Nephron (organoid): ENCODE results near the gene ATP1A2.

Source experiments
- H3K27ac Mint-ChIP-seq, 3 experiments: 2 replicates each; pipeline ENCODE4 v1.8.0; 2020; ENCODE audit warnings: mixed read lengths in 3 of 3, mild to moderate bottlenecking in 2 of 3, moderate library complexity in 1 of 3
- H3K27me3 Mint-ChIP-seq: 2 replicates; pipeline ENCODE4 v1.8.0; 2021; ENCODE audit warnings: low read depth, mild to moderate bottlenecking, moderate library complexity, mixed read lengths
- H3K36me3 Mint-ChIP-seq: 2 replicates; pipeline ENCODE4 v1.8.0; 2020; ENCODE audit warnings: low read depth, mixed read lengths
- H3K4me1 Mint-ChIP-seq: 2 replicates; pipeline ENCODE4 v1.8.0; 2020; ENCODE audit warnings: mixed read lengths
- H3K4me3 Mint-ChIP-seq, 3 experiments: 2 replicates each; pipeline ENCODE4 v1.8.0; 2020; ENCODE audit warnings: mild to moderate bottlenecking in 3 of 3, mixed read lengths in 3 of 3, moderate library complexity in 2 of 3
- H3K9me3 Mint-ChIP-seq: 2 replicates; pipeline ENCODE4 v1.8.0; 2020; ENCODE audit warnings: mixed read lengths
- CTCF ChIP-seq, 3 experiments: fragments of 200-600 bp; sonication (generic); IDR thresholded peaks; one replicate each; pipeline ENCODE4 v1.5.0; 2021; ENCODE audit warnings: antibody characterized with exemption in 3 of 3; ENCODE audit not compliant: unreplicated experiment in 3 of 3

ATP1A2 gene

GRCh38 chr1:160168016-160168415 lies 52.5 kb downstream of the ATP1A2 start:
- no peak overlapping the region for H3K4me3 Mint-ChIP-seq
- peaks cover 30% of the 10 kb centered on the region for H3K4me1 Mint-ChIP-seq
- H3K27me3 Mint-ChIP-seq: peaks cover 20% of the 10 kb centered on the region
- H3K27ac Mint-ChIP-seq: peak overlapping the region; percentile 18 to 59 (median 34)
- TF ChIP-seq CTCF (IDR thresholded peaks at IDR 0.05; ENCODE audit: unreplicated experiment in 3 of 3): no peak
- H3K36me3 Mint-ChIP-seq: no peaks in the 10 kb centered on the region
- no peaks in the 10 kb centered on the region for H3K9me3 Mint-ChIP-seq

- peak overlapping the region; percentile 58 to 82 (median 82) for H3K27ac Mint-ChIP-seq
- no peak for TF ChIP-seq CTCF (IDR thresholded peaks at IDR 0.05; ENCODE audit: unreplicated experiment in 3 of 3)
- no peaks in the 10 kb centered on the region for H3K36me3 Mint-ChIP-seq
- H3K9me3 Mint-ChIP-seq: no peaks in the 10 kb centered on the region
- peak overlapping the region in 1 of 3 experiments; percentile 7 for H3K4me3 Mint-ChIP-seq
- peaks cover 30% of the 10 kb centered on the region for H3K4me1 Mint-ChIP-seq
- peaks cover 16% of the 10 kb centered on the region for H3K27me3 Mint-ChIP-seq
Observed at GRCh38 chr1:160168609-160169369, 53.2 kb downstream of the ATP1A2 start.

- peaks cover 30% of the 10 kb centered on the region for H3K4me1 Mint-ChIP-seq
- no peak for TF ChIP-seq CTCF (IDR thresholded peaks at IDR 0.05; ENCODE audit: unreplicated experiment in 3 of 3)
- no peaks in the 10 kb centered on the region for H3K9me3 Mint-ChIP-seq
- H3K27ac Mint-ChIP-seq: peak overlapping the region; percentile 58 to 82 (median 82)
- no peaks in the 10 kb centered on the region for H3K36me3 Mint-ChIP-seq
- peaks cover 21% of the 10 kb centered on the region for H3K27me3 Mint-ChIP-seq
- peak overlapping the region in 1 of 3 experiments; percentile 7 for H3K4me3 Mint-ChIP-seq
Observed at GRCh38 chr1:160169553-160170399, 54.2 kb downstream of the ATP1A2 start.

GRCh38 chr1:160171354-160171753 lies 55.8 kb downstream of the ATP1A2 start:
- Mint-ChIP-seq H3K4me3 (no peak overlapping the region), H3K27me3 (peaks cover 21% of the 10 kb centered on the region), H3K4me1 (peaks cover 29% of the 10 kb centered on the region), H3K9me3 (no peaks in the 10 kb centered on the region), H3K27ac (no peak overlapping the region), H3K36me3 (no peaks in the 10 kb centered on the region)
- TF ChIP-seq CTCF (IDR thresholded peaks at IDR 0.05; ENCODE audit: unreplicated experiment in 3 of 3): no peak

- Mint-ChIP-seq H3K36me3 (no peaks in the 10 kb centered on the region), H3K27me3 (peaks cover 15% of the 10 kb centered on the region), H3K9me3 (no peaks in the 10 kb centered on the region), H3K4me3 (no peak overlapping the region), H3K27ac (peak overlapping the region in 1 of 3 experiments; percentile 37), H3K4me1 (peaks cover 30% of the 10 kb centered on the region)
- TF ChIP-seq CTCF (IDR thresholded peaks at IDR 0.05; ENCODE audit: unreplicated experiment in 3 of 3): no peak
Observed at GRCh38 chr1:160171980-160172379, 56.4 kb downstream of the ATP1A2 start.
